GM19035 (cell line): ENCODE measurements around the gene ABCC5.
"Not testable (repeated sequence)": the region's sequence is repeated elsewhere in the genome, so short reads cannot be mapped to it uniquely, and the experiment has no call there.

ENCODE experiments used
- ATAC-seq: cut with Tn5 transposase; IDR thresholded peaks from one replicate; pipeline ENCODE4 v1.9.1; 2021; ENCODE audit not compliant: unreplicated experiment

The ABCC5 gene

DNA sequence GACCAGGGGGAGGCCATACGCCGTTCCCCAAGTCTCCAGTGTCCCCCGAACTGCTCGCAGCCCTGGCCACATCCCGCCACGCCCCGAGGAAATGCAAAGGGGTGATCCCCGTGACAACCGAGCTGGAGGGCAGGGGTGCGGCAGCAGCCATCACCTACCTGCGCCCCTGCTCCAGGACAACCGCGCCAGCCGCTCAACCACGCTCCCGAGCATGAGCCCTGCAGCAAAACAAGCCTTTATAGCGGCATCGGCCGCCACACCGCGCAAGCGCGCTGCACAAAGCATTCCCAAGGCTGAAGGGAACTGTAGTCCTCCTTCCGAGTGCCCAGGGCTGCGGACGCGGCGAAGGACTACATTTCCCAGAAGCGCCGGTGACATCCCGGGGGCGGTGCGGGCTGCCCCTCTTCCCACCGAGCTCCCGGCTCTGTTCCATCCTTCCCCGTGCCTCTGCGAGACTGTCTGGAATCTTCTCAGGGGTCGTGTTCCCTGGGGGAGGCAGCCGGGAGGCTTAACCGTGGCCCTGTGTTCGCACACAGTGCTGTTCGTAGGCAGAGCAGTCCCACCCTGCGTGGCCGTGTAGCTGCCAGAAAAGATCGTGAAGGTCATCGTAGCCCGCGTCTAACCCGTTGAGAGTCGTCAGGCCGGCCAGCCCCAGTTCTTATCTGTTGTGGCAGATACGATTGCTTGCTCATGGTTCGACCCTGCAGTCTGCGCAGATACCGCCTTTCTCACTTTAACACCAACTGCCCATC lies at the start of gene ABCC5:
ABCC5 (minus strand) TSS at position 213 of the 752 bp plus-strand sequence. CDS start 3,492 bp downstream, outside the sequence.
- ATAC-seq: peak; percentile 98

DNA sequence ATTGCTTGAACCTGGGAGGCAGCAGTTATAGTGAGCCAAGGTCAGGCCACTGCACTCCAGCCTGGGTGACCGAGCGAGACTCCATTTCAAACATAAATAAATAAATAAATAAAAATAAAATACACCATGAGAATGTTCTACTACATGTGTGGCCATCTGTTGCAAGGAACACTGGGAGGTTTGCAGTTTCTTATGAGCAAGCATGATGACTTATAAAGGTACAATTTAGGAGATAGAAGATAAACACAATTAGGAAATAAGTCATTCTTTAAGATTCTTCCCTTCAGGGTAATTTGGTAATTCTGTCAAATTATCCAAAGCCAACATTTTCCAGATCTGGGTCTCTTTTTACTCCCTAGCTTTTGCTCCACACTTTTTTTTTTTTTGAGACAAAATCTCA lies 48.5 kb upstream of the ABCC5 start:
- ATAC-seq: no peak

DNA sequence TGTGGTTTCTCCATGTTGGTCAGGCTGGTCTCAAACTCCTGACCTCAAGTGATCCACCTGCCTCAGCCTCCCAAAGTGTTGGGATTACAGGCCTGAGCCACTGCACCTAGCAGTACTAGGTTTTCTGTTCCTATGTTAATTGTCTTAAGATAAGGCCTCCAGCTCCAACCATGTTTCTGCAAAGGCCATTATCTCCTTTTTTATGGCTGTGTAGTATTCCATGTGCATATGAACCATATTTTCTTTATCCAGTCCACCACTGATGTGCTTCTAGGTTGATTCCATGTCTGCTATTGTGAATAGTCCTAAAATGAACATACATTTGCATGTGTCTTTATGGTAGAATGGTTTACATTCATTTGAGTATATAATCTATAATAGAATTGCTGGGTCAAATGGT lies 45.0 kb upstream of the ABCC5 start:
- ATAC-seq: no peak

DNA sequence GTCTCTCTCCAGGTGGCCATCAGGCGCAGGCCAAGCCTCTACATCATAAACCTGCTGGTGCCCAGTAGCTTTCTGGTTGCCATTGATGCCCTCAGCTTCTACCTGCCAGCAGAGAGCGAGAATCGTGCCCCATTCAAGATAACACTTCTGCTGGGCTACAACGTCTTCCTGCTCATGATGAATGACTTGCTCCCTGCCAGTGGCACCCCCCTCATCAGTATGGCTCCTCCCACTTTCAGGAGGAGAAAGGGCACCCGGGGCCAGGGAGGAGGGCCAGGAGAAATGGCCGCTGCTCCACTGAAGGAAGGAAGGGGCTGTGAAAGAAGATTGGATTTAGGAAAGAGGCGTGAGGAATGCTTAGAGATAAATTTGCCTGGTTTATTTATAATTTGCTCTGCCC lies 41.7 kb upstream of the ABCC5 start:
- ATAC-seq: no peak

DNA sequence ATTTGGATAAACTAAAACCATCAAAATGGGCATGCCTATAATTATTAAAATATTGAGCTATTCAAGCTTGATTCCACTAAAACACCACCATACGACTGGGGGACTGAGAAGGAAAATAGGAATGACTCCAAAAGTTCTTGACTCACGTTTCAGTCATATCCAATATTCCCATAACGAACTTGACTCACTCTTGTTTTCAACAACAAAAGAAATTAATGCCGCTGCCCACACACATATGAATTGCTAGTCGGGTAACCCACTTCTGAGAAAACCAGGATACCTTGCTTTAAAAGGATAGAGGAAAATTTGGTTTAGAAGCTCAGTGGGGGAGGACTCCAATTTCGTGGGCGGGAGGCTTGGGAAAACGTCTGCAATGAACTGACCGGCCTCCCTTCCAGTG lies 40.3 kb upstream of the ABCC5 start:
- ATAC-seq: no peak

DNA sequence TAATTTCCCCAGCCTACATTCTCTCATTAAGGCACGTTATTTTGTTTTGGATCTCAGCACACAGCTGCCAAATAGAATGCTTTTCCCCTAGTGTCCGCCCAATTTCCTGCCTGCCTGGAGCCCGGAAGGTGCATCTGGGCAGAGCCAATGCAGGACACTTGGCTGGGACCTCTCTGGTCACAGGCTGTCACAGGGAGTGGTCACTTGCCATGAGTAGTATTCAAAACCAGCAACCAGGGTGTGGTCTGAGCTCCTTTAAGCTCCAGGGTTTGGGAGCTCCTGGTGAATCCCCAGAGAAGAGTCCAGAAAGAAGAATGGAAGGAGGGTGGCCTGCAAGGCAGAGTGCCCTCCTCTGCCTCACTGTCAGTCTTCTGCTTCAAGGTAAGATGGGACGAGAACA lies 35.1 kb upstream of the ABCC5 start, which contains the start of gene HTR3C:
HTR3C (plus strand) TSS at position 281 of the 400 bp plus-strand sequence; CDS start at position 315, 34 bp downstream.
- no peak for ATAC-seq

DNA sequence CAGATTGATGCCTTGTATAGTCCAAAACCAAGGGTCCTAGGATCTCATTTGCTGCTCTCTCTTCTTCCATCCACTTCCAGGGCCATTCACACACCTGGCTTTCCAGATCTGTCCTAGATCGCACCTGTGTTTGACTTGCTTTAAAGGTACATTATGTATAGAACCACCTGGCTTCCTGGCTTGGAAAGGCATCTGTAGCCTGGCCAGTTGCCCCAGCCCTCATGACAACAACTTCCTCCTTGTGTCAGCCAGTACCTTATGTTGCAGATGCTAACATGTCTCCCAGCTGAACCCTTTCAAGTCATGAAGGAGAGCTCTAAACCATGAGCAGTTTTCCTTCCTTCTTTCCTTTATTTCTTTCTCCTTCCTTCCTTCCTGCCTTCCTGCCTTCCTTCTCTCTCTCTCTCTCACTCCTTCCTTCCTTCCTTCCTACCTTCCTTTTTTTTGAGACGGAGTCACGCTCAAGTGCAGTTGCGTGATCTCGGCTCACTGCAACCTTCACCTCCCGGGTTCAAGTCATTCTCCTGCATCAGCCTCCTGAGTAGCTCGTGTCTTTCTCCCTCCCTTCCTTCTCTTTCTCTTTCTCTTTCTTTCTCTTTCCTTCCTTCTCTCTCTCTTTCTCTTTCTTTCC lies 32.6 kb upstream of the ABCC5 start:
- ATAC-seq: no peak

DNA sequence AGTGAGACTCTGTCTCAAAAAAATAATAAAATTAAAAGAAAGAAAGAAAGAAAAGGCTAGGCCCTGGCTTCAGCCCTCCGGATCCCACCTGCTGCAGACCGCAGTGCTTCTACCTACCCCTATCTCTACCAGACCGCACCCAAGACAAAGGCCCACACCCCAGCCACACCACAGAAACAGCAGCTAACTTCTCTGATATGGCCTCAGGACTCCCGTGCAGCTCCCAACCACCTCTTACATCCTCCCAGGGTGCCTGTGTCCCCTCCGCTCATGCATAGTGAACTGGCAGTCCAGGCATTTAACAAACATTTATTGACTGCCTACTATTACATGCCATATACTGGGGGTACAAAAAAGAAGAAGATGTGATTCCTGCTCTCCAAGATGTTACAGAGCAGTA lies 28.3 kb upstream of the ABCC5 start:
- ATAC-seq: no peak

DNA sequence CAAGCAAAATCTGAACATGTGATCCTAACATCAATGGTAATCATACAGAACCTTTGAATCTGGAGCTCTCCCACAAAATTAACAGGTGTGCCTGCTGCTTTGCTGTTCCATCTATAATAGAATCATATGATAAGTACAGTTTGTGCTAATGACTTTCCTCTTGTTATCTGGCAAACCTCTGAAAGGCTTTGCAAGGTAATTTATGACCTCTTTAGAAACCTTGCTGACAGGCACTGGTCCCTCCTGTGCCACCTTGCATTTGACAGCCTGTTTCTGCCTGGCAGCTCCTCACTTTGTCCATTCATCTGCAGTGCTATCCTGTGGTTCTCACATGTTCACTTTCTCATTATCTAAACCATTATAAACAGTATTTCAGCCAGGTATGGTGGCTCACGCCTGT lies 24.9 kb upstream of the ABCC5 start:
- no peak for ATAC-seq

DNA sequence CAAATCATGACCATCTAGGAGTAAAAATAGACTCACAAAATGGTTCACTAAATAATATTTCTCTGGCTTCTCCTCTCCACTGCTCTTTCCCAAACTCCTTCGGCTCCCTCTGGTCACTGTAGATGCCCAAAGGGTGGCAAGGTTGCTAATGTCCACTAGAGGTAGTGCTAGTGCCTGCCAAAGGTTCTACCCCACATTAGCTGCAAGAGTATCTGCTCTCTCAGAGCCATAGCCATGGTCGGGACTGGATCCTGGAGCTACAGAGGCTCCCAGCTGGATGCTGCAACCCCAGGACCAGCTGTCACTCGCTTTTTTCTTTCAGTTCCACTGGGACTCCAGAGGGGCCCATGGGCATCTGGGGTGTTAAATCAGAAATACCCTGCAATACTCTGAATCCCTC lies 22.3 kb upstream of the ABCC5 start:
- no peak for ATAC-seq

DNA sequence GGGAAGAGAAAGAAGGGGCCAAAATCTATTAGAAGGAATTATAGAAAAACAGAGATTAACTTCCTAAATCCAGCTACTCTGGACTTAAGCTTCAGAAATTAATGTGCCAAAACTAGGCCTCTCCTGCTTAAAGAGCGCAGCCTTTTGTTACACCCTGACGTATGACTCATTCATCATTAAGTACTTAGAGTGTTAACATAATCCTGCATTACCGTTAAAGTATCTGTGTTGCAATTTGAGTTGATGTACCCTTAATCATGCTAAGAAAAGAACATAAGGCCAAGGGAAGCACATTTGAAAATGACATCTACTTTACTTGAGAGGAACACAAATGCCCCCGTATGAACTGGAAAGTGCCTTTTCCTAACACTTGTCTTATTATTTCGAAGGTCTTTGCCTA lies 21.7 kb upstream of the ABCC5 start:
- no peak for ATAC-seq

DNA sequence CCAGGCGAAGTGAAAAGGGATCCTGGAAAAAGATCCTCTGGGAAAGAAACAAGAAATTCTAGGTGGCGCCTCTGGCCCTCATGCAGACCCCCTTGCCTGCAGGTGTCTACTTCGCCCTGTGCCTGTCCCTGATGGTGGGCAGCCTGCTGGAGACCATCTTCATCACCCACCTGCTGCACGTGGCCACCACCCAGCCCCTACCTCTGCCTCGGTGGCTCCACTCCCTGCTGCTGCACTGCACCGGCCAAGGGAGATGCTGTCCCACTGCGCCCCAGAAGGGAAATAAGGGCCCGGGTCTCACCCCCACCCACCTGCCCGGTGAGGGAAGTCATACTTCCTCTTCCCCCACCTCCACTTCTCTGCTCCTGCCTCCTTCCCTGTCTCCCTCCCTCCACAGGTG lies 20.6 kb upstream of the ABCC5 start:
- ATAC-seq: not testable (repeated sequence)

DNA sequence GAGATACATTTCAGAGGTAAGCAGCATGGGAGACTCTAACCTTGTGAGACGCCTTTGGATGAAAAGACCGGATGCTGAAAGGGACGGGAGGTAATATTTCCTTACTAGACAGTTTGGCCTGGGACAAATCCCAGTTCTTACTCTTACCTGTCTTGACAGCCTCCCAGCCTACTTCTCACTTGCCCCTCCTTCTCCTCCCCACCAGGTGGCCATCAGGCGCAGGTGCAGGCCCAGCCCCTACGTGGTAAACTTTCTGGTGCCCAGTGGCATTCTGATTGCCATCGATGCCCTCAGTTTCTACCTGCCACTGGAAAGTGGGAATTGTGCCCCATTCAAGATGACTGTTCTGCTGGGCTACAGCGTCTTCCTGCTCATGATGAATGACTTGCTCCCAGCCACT lies 20.1 kb upstream of the ABCC5 start:
- ATAC-seq: no peak

DNA sequence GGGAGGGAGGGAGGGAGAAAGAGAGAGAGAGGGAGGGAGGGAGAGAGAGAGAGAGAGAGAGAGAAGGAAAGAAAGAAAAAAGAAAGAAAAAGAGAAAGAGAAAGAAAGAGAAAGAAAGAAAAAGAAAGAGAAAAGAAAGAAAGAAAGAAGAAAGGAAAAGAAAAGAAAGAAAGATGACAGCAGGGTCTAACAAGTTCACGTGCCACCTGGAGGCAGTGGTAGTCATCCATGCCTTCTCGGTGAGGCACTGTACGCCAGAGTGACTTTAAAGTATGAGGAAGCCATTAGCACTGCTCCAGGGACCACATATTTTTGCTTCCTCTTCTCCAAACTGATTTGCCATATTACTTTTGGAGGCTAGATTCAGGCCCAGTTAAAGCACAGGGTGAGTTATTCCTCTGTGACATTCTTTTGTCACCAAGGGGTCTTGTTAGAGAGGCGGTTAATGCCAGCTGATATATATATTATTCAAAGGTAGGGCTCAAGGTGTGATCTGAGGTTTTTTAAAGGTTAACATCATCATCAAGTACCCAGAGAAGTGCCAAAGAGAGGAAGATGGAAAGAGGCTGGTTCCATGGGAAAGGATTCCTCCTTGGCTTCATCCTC lies 13.6 kb upstream of the ABCC5 start, which contains the start of gene HTR3D:
HTR3D (plus strand) TSS at position 556 of the 606 bp plus-strand sequence; CDS start at position 556, 0 bp downstream.
- ATAC-seq: no peak

DNA sequence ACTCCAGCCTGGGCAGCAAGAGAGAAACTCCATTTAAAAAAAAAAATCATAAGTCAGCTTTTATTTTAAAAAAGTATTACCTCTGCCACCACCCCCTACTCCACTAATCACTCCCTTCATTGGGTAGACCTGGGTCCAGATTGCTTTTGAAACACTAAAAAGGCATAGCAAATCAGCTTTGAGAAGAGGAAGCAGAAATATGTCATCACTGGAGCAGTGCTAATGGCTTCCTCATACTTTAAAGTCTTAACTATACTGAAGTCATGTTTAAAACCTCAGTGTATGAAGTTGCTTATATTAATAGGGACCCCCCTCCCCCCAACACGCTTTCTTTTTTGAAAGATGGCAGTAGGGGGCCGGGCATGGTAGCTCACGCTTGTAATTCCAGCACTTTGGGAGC lies 12.9 kb upstream of the ABCC5 start:
- ATAC-seq: no peak

DNA sequence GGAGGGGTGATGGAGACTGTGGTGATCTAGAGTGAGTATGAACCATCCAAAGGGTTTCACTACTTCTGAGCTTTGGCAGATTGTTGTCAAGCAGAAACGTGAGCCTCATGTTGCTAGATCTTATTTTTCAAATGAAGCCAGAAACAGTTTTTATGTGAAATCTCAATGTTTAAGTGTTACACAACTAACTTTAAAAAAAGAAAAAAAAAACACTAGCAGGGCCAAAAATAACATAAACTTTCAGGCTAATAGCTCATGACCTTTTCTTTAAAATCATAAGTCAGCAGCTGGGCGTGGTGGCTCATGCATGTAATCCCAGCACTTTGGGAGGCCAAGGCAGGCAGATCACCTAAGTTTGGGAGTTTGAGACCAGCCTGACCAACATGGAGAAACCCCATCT lies 11.8 kb upstream of the ABCC5 start:
- no peak for ATAC-seq

DNA sequence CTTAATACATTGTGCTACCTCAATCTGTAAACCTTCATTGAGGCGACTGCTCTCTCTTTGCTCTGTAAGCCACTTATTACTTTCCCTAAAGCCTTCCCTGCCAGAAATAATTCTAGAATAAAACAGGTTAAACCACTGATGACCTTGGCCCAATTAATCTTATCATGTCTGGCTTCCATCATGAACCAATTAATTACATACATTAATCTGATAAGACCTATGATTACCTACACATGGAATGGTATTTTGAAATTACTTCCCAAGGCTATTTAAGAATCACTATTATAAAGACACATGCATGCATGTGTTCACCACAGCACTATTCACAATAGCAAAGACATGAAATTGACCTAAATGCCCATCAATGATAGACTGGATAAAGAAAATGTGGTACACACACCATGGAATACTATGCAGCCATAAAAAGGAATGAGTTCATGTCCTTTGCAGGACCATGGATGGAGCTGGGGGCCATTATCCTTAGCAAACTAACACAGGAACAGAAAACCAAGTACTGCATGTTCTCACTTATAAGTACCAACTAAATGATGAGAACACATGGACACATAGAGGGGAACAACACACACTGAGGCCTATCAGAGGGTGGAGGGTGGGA lies 10.7 kb upstream of the ABCC5 start:
- not testable (repeated sequence) for ATAC-seq

DNA sequence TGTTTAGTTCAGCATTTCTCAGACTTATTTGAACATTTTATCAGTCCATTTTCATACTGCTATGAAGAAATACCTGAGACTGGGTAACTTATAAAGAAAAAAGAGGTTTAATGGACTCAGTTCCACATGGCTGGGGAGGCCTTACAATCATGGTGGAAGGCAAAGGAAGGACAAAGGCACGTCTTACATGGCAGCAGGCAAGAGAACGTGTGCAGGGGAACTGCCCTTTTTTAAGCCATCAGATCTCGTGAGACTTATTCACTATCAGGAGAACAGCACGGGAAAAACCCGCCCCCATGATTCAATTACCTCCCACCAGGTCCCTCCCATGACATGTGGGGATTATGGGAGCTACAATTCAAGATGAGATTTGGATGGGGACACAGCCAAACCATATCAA lies 7.6 kb upstream of the ABCC5 start:
- ATAC-seq: not testable (repeated sequence)

DNA sequence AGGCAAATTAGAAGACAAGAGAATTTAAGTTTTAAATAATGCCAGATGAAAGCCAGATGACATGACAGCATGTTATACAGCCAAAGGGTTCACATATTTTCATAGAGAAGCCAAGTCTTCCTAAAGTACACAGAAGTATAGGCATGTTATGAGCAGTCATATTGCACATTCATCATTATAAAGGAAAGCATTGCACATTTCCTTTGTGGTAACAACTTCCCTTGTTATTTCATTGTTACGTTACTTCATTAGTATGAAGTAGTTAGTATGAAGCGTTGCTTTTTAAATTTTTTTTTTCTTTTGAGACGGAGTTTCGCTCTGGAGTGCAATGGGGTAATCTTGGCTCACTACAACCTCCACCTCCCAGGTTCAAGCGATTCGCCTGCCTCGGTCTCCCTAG lies 4.6 kb upstream of the ABCC5 start:
- ATAC-seq: no peak

DNA sequence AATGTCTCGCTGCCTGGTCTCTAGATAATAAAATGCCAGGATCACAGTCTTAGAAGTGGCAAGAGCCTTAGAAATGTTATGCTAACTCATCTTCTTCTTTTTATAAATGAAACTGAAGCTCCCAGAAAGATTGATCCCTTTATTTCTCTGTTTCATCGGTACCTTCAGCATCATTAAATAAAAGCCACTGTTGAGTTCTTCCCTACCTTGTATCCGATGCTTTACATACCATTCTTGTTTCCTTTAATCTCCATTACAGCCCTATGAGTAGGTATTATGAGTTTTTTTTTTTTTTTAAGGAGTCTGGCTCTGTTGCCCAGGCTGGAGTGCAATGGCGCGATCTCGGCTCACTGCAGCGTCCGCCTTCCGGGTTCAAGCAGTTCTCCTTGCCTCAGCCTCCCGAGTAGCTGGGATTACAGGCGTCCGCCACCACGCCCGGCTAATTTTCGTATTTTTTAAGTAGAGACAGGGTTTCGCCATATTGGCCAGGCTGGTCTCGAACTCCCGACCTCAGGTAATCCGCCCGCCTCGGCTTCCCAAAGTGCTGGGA lies 815 bp upstream of the ABCC5 start:
- no peak for ATAC-seq
